Spinal cord (tissue), 10 donors: ENCODE results near the gene ELL. TPM values are rescaled to one million over a fixed set of nuclear protein-coding genes. Genes with fewer than 3 reads are reported as not detected.
"Not testable (repeated sequence)": the region's sequence is repeated elsewhere in the genome, so short reads cannot be mapped to it uniquely, and the experiment has no call there.

Experiments
- DNase-seq, 6 donors: peaks; one replicate each; pipeline versions ENCODE4 v3.0.0 to v3.0.0-alpha.2; 2013 to 2015; ENCODE audit warnings: low spot score in 6 of 6, low read depth in 4 of 6
- H3K27ac ChIP-seq: one replicate; pipeline ENCODE4 v1.5.1; 2013; ENCODE audit warnings: low read depth, low read length, control low read depth
- H3K27me3 ChIP-seq: one replicate; pipeline ENCODE4 v1.6.1; 2013; ENCODE audit warnings: low read length; ENCODE audit not compliant: control insufficient read depth, insufficient read depth
- H3K36me3 ChIP-seq: one replicate; pipeline ENCODE4 v1.6.1; 2013; ENCODE audit warnings: low read length; ENCODE audit not compliant: control insufficient read depth, insufficient read depth
- H3K4me1 ChIP-seq: one replicate; pipeline ENCODE4 v1.6.1; 2013; ENCODE audit warnings: low read length; ENCODE audit not compliant: control insufficient read depth, insufficient read depth
- H3K4me3 ChIP-seq: one replicate; pipeline ENCODE4 v1.5.1; 2013; ENCODE audit warnings: low read depth, low read length, control low read depth
- H3K9me3 ChIP-seq: one replicate; pipeline ENCODE4 v1.6.1; 2013; ENCODE audit warnings: low read length; ENCODE audit not compliant: control insufficient read depth, insufficient read depth
- WGBS: methylation state at CpG from one replicate; pipeline ENCODE4 v1.1.5; 2013; ENCODE audit warnings: missing lambda C conversion rate; ENCODE audit not compliant: insufficient coverage; 5-methylcytosine and 5-hydroxymethylcytosine counted together
- polyA plus RNA-seq, 2 donors: library from polyadenylated mRNA; unstranded; fragments of 120-200 nt; gene quantifications; one replicate each; pipeline ENCODE4 v1.2.1, GENCODE V29; 2013; ENCODE audit not compliant: insufficient read length in 2 of 2
- total RNA-seq, 2 donors: library from RNA; depleted of rRNA in 1 of 2; stranded (reverse); fragments of 120-200 nt in 1 of 2; fragments of >200 nt in 1 of 2; gene quantifications; one replicate each; pipeline versions ENCODE4 v1.2.3 to v1.2.4, GENCODE V29; 2013 to 2014
- donor health status: healthy.

The ELL gene
- total and polyA plus RNA-seq, 4 donors: 7.4 to 11.6 (median 8.9) TPM

- peak in 2 of 6 donors; percentile 48 to 60 for DNase-seq
- no peaks in the 10 kb centered on the region for H3K9me3 ChIP-seq
- peaks cover 2% of the 10 kb centered on the region for H3K27me3 ChIP-seq
- no peak overlapping the region for H3K27ac ChIP-seq
- peaks cover 22% of the 10 kb centered on the region for H3K4me1 ChIP-seq
- H3K36me3 ChIP-seq: peaks cover 28% of the 10 kb centered on the region
- 0% methylated on average over 4 of the region's 12 CpGs for WGBS
- peak overlapping the region; percentile 33 for H3K4me3 ChIP-seq
Observed at GRCh38 chr19:18543814-18544475, 22.1 kb upstream of the ELL start.

GRCh38 chr19:18542941-18543813 lies 21.3 kb upstream of the ELL start, which contains the start of gene FKBP8:
TSS of gene FKBP8 (minus strand) at chr19:18543573. CDS start at chr19:18541970, 1,603 bp downstream.
- whole genome bisulfite sequencing: under 1% methylated on average over 45 of the region's 86 CpGs
- Histone ChIP-seq H3K4me1 (peaks cover 22% of the 10 kb centered on the region), H3K27ac (peak within 1 kb of the TSS; percentile 58), H3K9me3 (no peaks in the 10 kb centered on the region), H3K36me3 (peaks cover 32% of the 10 kb centered on the region), H3K4me3 (peak within 1 kb of the TSS; percentile 49), H3K27me3 (peaks cover 2% of the 10 kb centered on the region)
- peak in 5 of 6 donors; percentile 81 to 97 (median 84) for DNase-seq

- Histone ChIP-seq H3K4me3 (peak overlapping the region; percentile 49), H3K9me3 (no peaks in the 10 kb centered on the region), H3K4me1 (peaks cover 22% of the 10 kb centered on the region), H3K27ac (peak overlapping the region; percentile 58), H3K36me3 (peaks cover 41% of the 10 kb centered on the region), H3K27me3 (peaks cover 2% of the 10 kb centered on the region)
- 9% methylated on average over 6 of the region's 11 CpGs for WGBS
- no peak for DNase-seq
Observed at GRCh38 chr19:18541992-18542940, 20.4 kb upstream of the ELL start.

- Histone ChIP-seq H3K27me3 (peaks cover 2% of the 10 kb centered on the region), H3K9me3 (no peaks in the 10 kb centered on the region), H3K4me3 (no peak overlapping the region), H3K4me1 (peaks cover 22% of the 10 kb centered on the region), H3K27ac (no peak overlapping the region), H3K36me3 (peaks cover 49% of the 10 kb centered on the region)
- 92% methylated on average over 14 of the region's 21 CpGs for WGBS
- DNase-seq: no peak
Observed at GRCh38 chr19:18541258-18541991, 19.6 kb upstream of the ELL start.

- H3K27me3 ChIP-seq, H3K4me3 ChIP-seq, H3K9me3 ChIP-seq, H3K27ac ChIP-seq, DNase-seq: not testable (repeated sequence)
- peaks cover 62% of the 10 kb centered on the region for H3K36me3 ChIP-seq
- H3K4me1 ChIP-seq: peaks cover 22% of the 10 kb centered on the region
- WGBS: no CpG with 5 or more reads among the region's 1 CpG
Observed at GRCh38 chr19:18540200-18540599, 18.3 kb upstream of the ELL start.

- Histone ChIP-seq H3K27me3 (peaks cover 2% of the 10 kb centered on the region), H3K27ac (no peak overlapping the region), H3K9me3 (no peaks in the 10 kb centered on the region), H3K4me3 (no peak overlapping the region), H3K4me1 (peaks cover 22% of the 10 kb centered on the region), H3K36me3 (peaks cover 65% of the 10 kb centered on the region)
- DNase-seq: no peak
- WGBS: 95% methylated on average over 19 of the region's 19 CpGs
Observed at GRCh38 chr19:18539372-18539771, 17.5 kb upstream of the ELL start.

- Histone ChIP-seq H3K4me1 (peaks cover 16% of the 10 kb centered on the region), H3K4me3 (no peak overlapping the region), H3K9me3 (no peaks in the 10 kb centered on the region), H3K27ac (no peak overlapping the region), H3K27me3 (no peaks in the 10 kb centered on the region), H3K36me3 (peaks cover 70% of the 10 kb centered on the region)
- DNase-seq: no peak
- 94% methylated on average over 21 of the region's 22 CpGs for WGBS
Observed at GRCh38 chr19:18538115-18538514, 16.2 kb upstream of the ELL start.

- H3K4me3 ChIP-seq: no peak overlapping the region
- WGBS: 96% methylated on average over 17 of the region's 17 CpGs
- no peaks in the 10 kb centered on the region for H3K27me3 ChIP-seq
- H3K4me1 ChIP-seq: peaks cover 13% of the 10 kb centered on the region
- H3K27ac ChIP-seq: no peak overlapping the region
- H3K9me3 ChIP-seq: no peaks in the 10 kb centered on the region
- DNase-seq: no peak
- peaks cover 77% of the 10 kb centered on the region for H3K36me3 ChIP-seq
Observed at GRCh38 chr19:18537431-18537830, 15.6 kb upstream of the ELL start.
